ENCODE measurements around the gene ZFPM1. TPM values are rescaled to one million over a fixed set of nuclear protein-coding genes. Genes with fewer than 3 reads are reported as not detected.

ZFPM1 gene
- total and polyA plus RNA-seq, 2 of the 8 experiments (the other 6 are each of a cell fraction or from before 2014, with no cell fraction given): 0.74 to 4.8 TPM

- ChIA-PET POLR2A (ENCODE audit: partially characterized antibody) (interaction anchor here (0.7 to 1.3 kb wide), 2 partner anchors 12 to 109 kb away, joined by 4 read pairs; no protein-coding TSS in a partner anchor), CTCF (ENCODE audit: partially characterized antibody) (interaction anchor here (0.9 to 2.3 kb wide), 6 partner anchors 8 to 111 kb away, joined by 3 to 8 read pairs (median 4); no protein-coding TSS in a partner anchor)
- Histone ChIP-seq H4K20me1 (replicated peaks in 1 of 2; ENCODE audit: control insufficient read depth in 1 of 2, insufficient read depth in 2 of 2, low read length in 2 of 2) (peaks cover 8 to 9% of the 10 kb centered on the region in 2 experiments), H4K5ac (ENCODE audit: insufficient read length, low read depth, low read length) (no peak overlapping the region), H3K9me3 (ENCODE audit: insufficient read depth in 2 of 2, low read depth in 1 of 2, low read length in 1 of 2) (no peaks in the 10 kb centered on the region), H3K79me2 (ENCODE audit: control insufficient read depth in 1 of 2, insufficient read depth in 2 of 2, low read length in 2 of 2) (no peaks in the 10 kb centered on the region), H3K79me1 (ENCODE audit: low read depth, low read length) (no peaks in the 10 kb centered on the region), H4K8ac (ENCODE audit: extremely low read depth, insufficient read depth, low read length) (0 out of 2 replicates have a peak overlapping the region, but pooled peaks have one; percentile 36), H3K23me2 (ENCODE audit: low read depth, low read length) (peaks cover 4% of the 10 kb centered on the region; the same call in 1 of the 2 replicates), H2AK5ac (ENCODE audit: low read depth, low read length) (no peak overlapping the region), H3K4ac (replicated peaks; ENCODE audit: insufficient read length, low read depth, low read length) (peak overlapping the region; percentile 84), H3K18ac (ENCODE audit: extremely low read depth, low read length) (no peak overlapping the region), H2BK12ac (ENCODE audit: low read depth, low read length) (no peak overlapping the region), H3K56ac (replicated peaks; ENCODE audit: insufficient read length, low read depth, low read length) (no peak overlapping the region), H3K27ac (ENCODE audit: low read depth, low read length) (no peak overlapping the region), H3K4me2 (ENCODE audit: insufficient read depth in 1 of 2, low read depth in 2 of 2, low read length in 2 of 2) (peak overlapping the region; percentile 46 to 47), H3K36me3 (ENCODE audit: control insufficient read depth in 2 of 4, insufficient read depth in 4 of 4, low read length in 3 of 4) (peaks cover 0 to 4% (median 0%) of the 10 kb centered on the region in 4 experiments; a peak in 1 of 8 replicates), H2BK20ac (ENCODE audit: low read length) (no peak overlapping the region), H2BK15ac (ENCODE audit: low read length) (no peak overlapping the region), H3K14ac (ENCODE audit: insufficient read length) (no peak overlapping the region), H2BK5ac (ENCODE audit: low read depth, low read length) (no peak overlapping the region; the same call in 1 of the 2 replicates), H3K23ac (ENCODE audit: insufficient read length) (no peak overlapping the region), H3K4me1 (replicated peaks in 1 of 4; ENCODE audit: control insufficient read depth in 3 of 4, insufficient read depth in 4 of 4, low read length in 3 of 4) (peaks cover 0 to 27% (median 13%) of the 10 kb centered on the region in 4 experiments; a peak in 6 of 7 replicates), H4K91ac (replicated peaks; ENCODE audit: insufficient read length, low read length) (no peak overlapping the region), H2AFZ (ENCODE audit: low read length) (no peak overlapping the region), H3K27me3 (replicated peaks in 1 of 4; ENCODE audit: control insufficient read depth in 3 of 4, extremely low read depth in 1 of 4, insufficient read depth in 3 of 4, low read length in 3 of 4) (peaks cover 29 to 56% (median 46%) of the 10 kb centered on the region in 4 experiments), H3K9ac (replicated peaks in 1 of 4; ENCODE audit: extremely low read depth in 1 of 4, low read depth in 3 of 4, low read length in 3 of 4) (no peak overlapping the region), H2BK120ac (replicated peaks; ENCODE audit: low read depth, low read length) (no peak overlapping the region), H3K4me3 (ENCODE audit: extremely low read depth in 1 of 4, insufficient read depth in 2 of 4, low read depth in 3 of 4, low read length in 4 of 4) (peak overlapping the region in 2 of 4 experiments; percentile 70 to 72; a peak in 2 of 8 replicates)
- DNase-seq (ENCODE audit: low read depth in 1 of 2, low spot score in 2 of 2) (no peak), FAIRE-seq (no peak)
- 71% methylated on average over 30 of the region's 30 CpGs; no CpG with 5 or more reads in 1 of the 2 experiments for WGBS, 2 experiments (ENCODE audit: extremely low coverage in 1 of 2, insufficient coverage in 1 of 2, insufficient read length in 1 of 2, insufficient replicate concordance in 2 of 2, low coverage in 1 of 2, low lambda C conversion rate in 2 of 2, missing lambda C conversion rate in 1 of 2)
- TF ChIP-seq NANOG (IDR thresholded peaks at IDR 0.05; ENCODE audit: insufficient read depth, low read depth, low read length, poor library complexity, severe bottlenecking) (no peak), POU5F1 (IDR thresholded peaks at IDR 0.05; ENCODE audit: low read depth, low read length) (no peak), HDAC6 (IDR thresholded peaks at IDR 0.05; ENCODE audit: low read depth, low read length) (no peak), KDM1A (IDR thresholded peaks at IDR 0.05; ENCODE audit: borderline replicate concordance, low read length) (no peak), BCL11A (IDR thresholded peaks at IDR 0.05; ENCODE audit: low read depth in 2 of 2, low read length in 2 of 2) (no peak), BACH1 (IDR thresholded peaks at IDR 0.05; ENCODE audit: low read length) (no peak), HDAC2 (IDR thresholded peaks at IDR 0.05; ENCODE audit: borderline replicate concordance in 1 of 2, low read depth in 2 of 2, low read length in 2 of 2) (no peak)
- TF ChIP-seq, protein P1, sequence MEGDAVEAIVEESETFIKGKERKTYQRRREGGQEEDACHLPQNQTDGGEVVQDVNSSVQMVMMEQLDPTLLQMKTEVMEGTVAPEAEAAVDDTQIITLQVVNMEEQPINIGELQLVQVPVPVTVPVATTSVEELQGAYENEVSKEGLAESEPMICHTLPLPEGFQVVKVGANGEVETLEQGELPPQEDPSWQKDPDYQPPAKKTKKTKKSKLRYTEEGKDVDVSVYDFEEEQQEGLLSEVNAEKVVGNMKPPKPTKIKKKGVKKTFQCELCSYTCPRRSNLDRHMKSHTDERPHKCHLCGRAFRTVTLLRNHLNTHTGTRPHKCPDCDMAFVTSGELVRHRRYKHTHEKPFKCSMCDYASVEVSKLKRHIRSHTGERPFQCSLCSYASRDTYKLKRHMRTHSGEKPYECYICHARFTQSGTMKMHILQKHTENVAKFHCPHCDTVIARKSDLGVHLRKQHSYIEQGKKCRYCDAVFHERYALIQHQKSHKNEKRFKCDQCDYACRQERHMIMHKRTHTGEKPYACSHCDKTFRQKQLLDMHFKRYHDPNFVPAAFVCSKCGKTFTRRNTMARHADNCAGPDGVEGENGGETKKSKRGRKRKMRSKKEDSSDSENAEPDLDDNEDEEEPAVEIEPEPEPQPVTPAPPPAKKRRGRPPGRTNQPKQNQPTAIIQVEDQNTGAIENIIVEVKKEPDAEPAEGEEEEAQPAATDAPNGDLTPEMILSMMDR (IDR thresholded peaks at IDR 0.05; ENCODE audit: control extremely low read depth in 1 of 3, insufficient read depth in 1 of 3, low read depth in 1 of 3, low read length in 3 of 3): no peak
These were observed 1.2 kb upstream of the ZFPM1 start for GRCh38 chr16:88451586-88452481.
